HL-60 (cell line): Measurements from ENCODE around the gene NR3C2.

Source experiments
- DNase-seq, 2 experiments: peaks; one replicate each; pipeline ENCODE4 v3.0.0-alpha.2; 2010 to 2020; ENCODE audit warnings: low read depth in 1 of 2, low spot score in 1 of 2
- H3K27ac ChIP-seq: fragments of 250-450 bp; sonication (Bioruptor Pico); replicated peaks from 2 replicates; pipeline ENCODE4 v1.5.1; 2020; ENCODE audit warnings: mild to moderate bottlenecking, moderate library complexity
- H3K27me3 ChIP-seq: fragments of 250-450 bp; sonication (Bioruptor Pico); 2 replicates; pipeline ENCODE4 v1.5.1; 2021; ENCODE audit warnings: mild to moderate bottlenecking, moderate library complexity; ENCODE audit not compliant: insufficient read depth, poor library complexity, severe bottlenecking
- H3K4me3 ChIP-seq: replicated peaks from 2 replicates; pipeline ENCODE4 v1.5.1; 2011; ENCODE audit warnings: mild to moderate bottlenecking, control low read depth, low read length; ENCODE audit not compliant: insufficient read depth
- GABPA ChIP-seq: IDR thresholded peaks from 2 replicates; pipeline ENCODE4 v1.6.1; 2012; ENCODE audit warnings: low read depth
- POLR2AphosphoS5 ChIP-seq: IDR thresholded peaks from 2 replicates; pipeline ENCODE4 v1.6.1; 2012; ENCODE audit warnings: low read depth
- REST ChIP-seq: IDR thresholded peaks from 2 replicates; pipeline ENCODE4 v1.6.1; 2012; ENCODE audit warnings: low read depth; ENCODE audit not compliant: insufficient replicate concordance
- SPI1 ChIP-seq: IDR thresholded peaks from 2 replicates; pipeline ENCODE4 v1.6.1; 2012; ENCODE audit warnings: low read depth, mild to moderate bottlenecking, borderline replicate concordance
- TF ChIP-seq, protein P1 (sequence below): IDR thresholded peaks from one replicate; pipeline ENCODE4 v1.5.1; 2011; ENCODE audit warnings: low read length, control low read depth, inconsistent platforms; ENCODE audit not compliant: insufficient read depth

NR3C2 gene

GRCh38 chr4:148069086-148069894, 372.9 kb downstream of the NR3C2 start:
- H3K27me3 ChIP-seq, result no peaks in the 10 kb centered on the region
- TF ChIP-seq SPI1, result no peak
- no peak for TF ChIP-seq POLR2AphosphoS5
- TF ChIP-seq, protein P1, sequence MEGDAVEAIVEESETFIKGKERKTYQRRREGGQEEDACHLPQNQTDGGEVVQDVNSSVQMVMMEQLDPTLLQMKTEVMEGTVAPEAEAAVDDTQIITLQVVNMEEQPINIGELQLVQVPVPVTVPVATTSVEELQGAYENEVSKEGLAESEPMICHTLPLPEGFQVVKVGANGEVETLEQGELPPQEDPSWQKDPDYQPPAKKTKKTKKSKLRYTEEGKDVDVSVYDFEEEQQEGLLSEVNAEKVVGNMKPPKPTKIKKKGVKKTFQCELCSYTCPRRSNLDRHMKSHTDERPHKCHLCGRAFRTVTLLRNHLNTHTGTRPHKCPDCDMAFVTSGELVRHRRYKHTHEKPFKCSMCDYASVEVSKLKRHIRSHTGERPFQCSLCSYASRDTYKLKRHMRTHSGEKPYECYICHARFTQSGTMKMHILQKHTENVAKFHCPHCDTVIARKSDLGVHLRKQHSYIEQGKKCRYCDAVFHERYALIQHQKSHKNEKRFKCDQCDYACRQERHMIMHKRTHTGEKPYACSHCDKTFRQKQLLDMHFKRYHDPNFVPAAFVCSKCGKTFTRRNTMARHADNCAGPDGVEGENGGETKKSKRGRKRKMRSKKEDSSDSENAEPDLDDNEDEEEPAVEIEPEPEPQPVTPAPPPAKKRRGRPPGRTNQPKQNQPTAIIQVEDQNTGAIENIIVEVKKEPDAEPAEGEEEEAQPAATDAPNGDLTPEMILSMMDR, result no peak
- H3K4me3 ChIP-seq, result no peak overlapping the region
- DNase-seq, result no peak
- H3K27ac ChIP-seq, result no peak overlapping the region

DNA sequence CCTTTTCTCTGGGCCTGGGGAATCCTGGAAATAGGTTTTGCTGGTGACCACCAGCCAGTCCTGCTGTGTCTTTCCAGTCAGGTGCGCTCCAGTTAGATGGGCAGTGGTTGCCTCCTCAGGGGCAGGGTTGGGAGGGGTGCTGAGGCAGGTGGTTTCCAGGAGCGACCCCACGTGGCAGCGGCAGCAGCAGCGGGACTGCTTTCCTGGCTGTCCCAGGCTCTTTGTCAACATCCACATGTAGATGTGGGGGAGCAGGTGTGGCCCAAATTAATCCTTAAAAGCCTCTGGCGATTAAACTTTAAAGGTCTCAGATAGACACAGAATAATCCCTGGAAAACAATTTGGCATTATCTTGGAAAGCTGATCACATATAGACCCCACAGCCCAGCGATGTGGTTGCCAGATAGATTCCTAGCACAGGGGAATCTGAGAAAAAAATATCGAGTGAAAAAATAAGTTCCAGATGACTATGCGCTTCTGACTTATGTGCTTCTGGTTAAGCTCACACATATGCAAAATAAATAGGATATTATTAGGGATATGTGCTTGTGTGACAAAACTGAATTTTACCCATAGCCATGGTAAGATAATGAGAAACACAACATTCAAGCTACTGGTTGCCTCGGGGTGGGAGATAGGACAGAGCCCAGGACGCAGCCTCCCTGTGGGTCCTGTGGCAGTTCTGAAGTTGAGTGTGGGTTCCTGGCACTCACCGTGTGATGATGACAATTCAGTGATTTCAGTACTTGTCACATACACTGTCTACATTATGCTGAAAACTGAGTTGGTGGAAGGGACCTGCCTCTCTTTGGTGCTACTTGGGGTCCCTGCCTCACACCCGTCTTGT, 373.9 kb downstream of the NR3C2 start:
- TF ChIP-seq SPI1, result no peak
- no peak overlapping the region for H3K4me3 ChIP-seq
- no peak overlapping the region for H3K27ac ChIP-seq
- no peaks in the 10 kb centered on the region for H3K27me3 ChIP-seq
- no peak for DNase-seq

DNA sequence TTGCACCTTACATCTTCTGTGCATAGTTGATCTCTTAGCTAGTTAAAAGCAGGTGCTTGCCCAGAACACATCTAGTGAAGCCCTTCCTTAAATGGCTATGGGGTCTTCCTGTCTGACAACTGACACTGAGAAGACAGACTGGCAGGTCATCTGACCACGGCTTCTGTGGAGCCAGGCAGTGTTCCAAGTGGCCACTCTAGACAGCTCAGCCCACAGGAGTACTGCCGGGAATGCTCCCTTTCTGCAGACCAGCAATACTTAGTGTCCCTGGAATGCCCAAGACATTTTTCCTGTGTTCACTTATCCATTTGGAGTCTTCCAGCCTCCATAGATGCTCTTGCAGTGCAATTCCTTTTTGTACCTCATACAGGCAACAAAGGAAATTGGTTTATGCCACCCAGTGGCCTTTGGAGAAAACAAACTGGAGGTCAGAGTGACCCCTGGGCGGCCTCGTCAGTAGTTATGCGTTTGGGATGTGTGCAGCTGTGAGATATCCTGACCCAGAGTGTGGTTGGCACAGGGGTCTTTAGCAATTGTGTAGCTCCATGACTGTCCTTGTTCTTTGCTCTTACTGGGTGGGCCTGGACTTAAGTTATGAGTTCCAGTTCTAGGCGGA, 374.8 kb downstream of the NR3C2 start:
- Histone ChIP-seq H3K27ac (no peak overlapping the region), H3K27me3 (no peaks in the 10 kb centered on the region), H3K4me3 (no peak overlapping the region)
- no peak for TF ChIP-seq SPI1
- TF ChIP-seq POLR2AphosphoS5, result no peak
- TF ChIP-seq REST, result no peak
- no peak for TF ChIP-seq GABPA
- TF ChIP-seq, protein P1, result no peak
- no peak for DNase-seq

GRCh38 chr4:148065075-148065474, 377.1 kb downstream of the NR3C2 start:
- Histone ChIP-seq H3K4me3 (no peak overlapping the region), H3K27ac (no peak overlapping the region), H3K27me3 (no peaks in the 10 kb centered on the region)
- DNase-seq, result no peak
- TF ChIP-seq GABPA (no peak), REST (no peak), SPI1 (no peak), POLR2AphosphoS5 (no peak)
- TF ChIP-seq, protein P1, result no peak
